ENCODE results near the gene DEFB113. TPM values are rescaled to one million over a fixed set of nuclear protein-coding genes. Genes with fewer than 3 reads are reported as not detected.

Gene DEFB113
- total RNA-seq, 1 experiment from 2014 or later, result not detected

DNA sequence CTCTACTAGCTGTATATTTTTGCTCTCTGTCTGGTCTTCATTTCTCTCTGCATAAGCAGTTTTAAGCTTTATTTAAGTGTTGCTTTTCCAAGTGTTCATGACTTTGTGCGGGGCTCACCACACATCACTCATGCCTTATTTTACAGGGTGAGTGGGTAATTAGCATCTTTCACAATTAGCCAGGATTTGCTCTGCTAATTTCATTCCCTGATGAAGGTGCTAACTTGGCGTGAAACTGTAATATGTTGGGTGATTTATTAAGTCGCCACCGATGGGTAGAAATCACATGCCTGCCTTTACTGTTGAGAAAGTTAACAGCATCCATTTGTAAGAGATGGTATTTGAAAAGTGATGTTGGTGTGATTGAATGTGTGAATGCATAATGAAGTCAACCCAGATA is 50.2 kb downstream of the DEFB113 start:
- no TSS peak for BruUV-seq (replicated peaks)
- Histone ChIP-seq H3K79me2 (ENCODE audit: insufficient read depth, low read length) (no peaks in the 10 kb centered on the region), H3K4me1 (ENCODE audit: control insufficient read depth in 1 of 2, insufficient read depth in 2 of 2, low read length in 2 of 2) (no peaks in the 10 kb centered on the region), H3K9me3 (ENCODE audit: control insufficient read depth in 1 of 2, insufficient read depth in 1 of 2, low read depth in 1 of 2, low read length in 2 of 2) (no peaks in the 10 kb centered on the region), H3K4me2 (ENCODE audit: low read length) (no peak overlapping the region), H2AFZ (ENCODE audit: low read depth, low read length, poor library complexity, severe bottlenecking) (no peak overlapping the region), H3K27ac (ENCODE audit: low read depth, low read length) (no peak overlapping the region), H3K36me3 (ENCODE audit: control insufficient read depth in 1 of 2, insufficient read depth in 2 of 2, low read length in 2 of 2) (no peaks in the 10 kb centered on the region), H3K9ac (ENCODE audit: low read length) (no peak overlapping the region), H3K9me2 (ENCODE audit: insufficient read depth) (no peaks in the 10 kb centered on the region), H3K27me3 (ENCODE audit: insufficient read depth, low read length) (no peaks in the 10 kb centered on the region), H4K20me1 (ENCODE audit: insufficient read depth) (no peaks in the 10 kb centered on the region), H3K4me3 (replicated peaks in 1 of 2; ENCODE audit: low read depth in 1 of 2, low read length in 2 of 2) (no peak overlapping the region)
- ChIA-PET RAD21 (ENCODE audit: low non-redundant PET in 1 of 2, low total read pairs in 2 of 2, uncharacterized antibody in 2 of 2, unreplicated experiment in 2 of 2) (no interaction called here), POLR2A (no interaction called here), CTCF (no interaction called here)
- TF ChIP-seq SIN3A (IDR thresholded peaks at IDR 0.05; ENCODE audit: low read depth), result no peak
- TF ChIP-seq SRF (IDR thresholded peaks at IDR 0.05; ENCODE audit: low read depth), result no peak
- TF ChIP-seq, protein P1, sequence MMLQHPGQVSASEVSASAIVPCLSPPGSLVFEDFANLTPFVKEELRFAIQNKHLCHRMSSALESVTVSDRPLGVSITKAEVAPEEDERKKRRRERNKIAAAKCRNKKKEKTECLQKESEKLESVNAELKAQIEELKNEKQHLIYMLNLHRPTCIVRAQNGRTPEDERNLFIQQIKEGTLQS (IDR thresholded peaks at IDR 0.05), result no peak
- ATAC-seq, result no peak
- DNase-seq (ENCODE audit: low read depth, low spot score), result no peak
- intact Hi-C loops (cut with micrococcal nuclease), result no loop called here

DNA sequence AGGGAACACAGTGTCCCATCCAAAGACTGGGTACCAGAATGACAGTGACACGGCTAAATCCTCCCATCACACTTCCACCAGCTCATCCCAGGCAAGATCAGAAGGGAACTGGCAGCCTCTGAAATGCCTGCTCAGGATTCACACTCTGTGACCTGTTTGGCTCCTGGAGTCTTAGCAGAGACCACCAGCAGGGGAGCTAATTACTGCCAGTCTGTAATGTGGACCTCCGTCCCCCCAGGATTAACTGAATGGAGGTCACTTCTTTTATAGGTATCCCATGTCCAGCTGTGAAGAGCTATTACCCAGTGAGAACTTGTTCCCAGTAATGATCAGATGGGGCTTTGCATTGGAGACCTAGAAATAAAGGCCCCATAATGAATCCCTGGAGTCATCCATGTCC is 50.6 kb downstream of the DEFB113 start:
- Histone ChIP-seq H3K9ac (ENCODE audit: low read length) (no peak overlapping the region), H3K27me3 (ENCODE audit: insufficient read depth, low read length) (no peaks in the 10 kb centered on the region), H4K20me1 (ENCODE audit: insufficient read depth) (no peaks in the 10 kb centered on the region), H3K9me3 (ENCODE audit: control insufficient read depth in 1 of 2, insufficient read depth in 1 of 2, low read depth in 1 of 2, low read length in 2 of 2) (no peaks in the 10 kb centered on the region), H3K4me3 (replicated peaks in 1 of 2; ENCODE audit: low read depth in 1 of 2, low read length in 2 of 2) (no peak overlapping the region), H3K79me2 (ENCODE audit: insufficient read depth, low read length) (no peaks in the 10 kb centered on the region), H2AFZ (ENCODE audit: low read depth, low read length, poor library complexity, severe bottlenecking) (no peak overlapping the region), H3K36me3 (ENCODE audit: control insufficient read depth in 1 of 2, insufficient read depth in 2 of 2, low read length in 2 of 2) (no peaks in the 10 kb centered on the region), H3K9me2 (ENCODE audit: insufficient read depth) (no peaks in the 10 kb centered on the region), H3K4me2 (ENCODE audit: low read length) (no peak overlapping the region), H3K4me1 (ENCODE audit: control insufficient read depth in 1 of 2, insufficient read depth in 2 of 2, low read length in 2 of 2) (no peaks in the 10 kb centered on the region), H3K27ac (ENCODE audit: low read depth, low read length) (no peak overlapping the region)
- TF ChIP-seq CBX3 (IDR thresholded peaks at IDR 0.05; ENCODE audit: low read depth) (no peak), POLR2AphosphoS5 (IDR thresholded peaks at IDR 0.05; ENCODE audit: low read depth, low read length) (no peak), EGR1 (IDR thresholded peaks at IDR 0.05; ENCODE audit: low read depth) (no peak), EZH2phosphoT487 (IDR thresholded peaks at IDR 0.05; ENCODE audit: borderline replicate concordance) (no peak)
- TF ChIP-seq, protein P2, sequence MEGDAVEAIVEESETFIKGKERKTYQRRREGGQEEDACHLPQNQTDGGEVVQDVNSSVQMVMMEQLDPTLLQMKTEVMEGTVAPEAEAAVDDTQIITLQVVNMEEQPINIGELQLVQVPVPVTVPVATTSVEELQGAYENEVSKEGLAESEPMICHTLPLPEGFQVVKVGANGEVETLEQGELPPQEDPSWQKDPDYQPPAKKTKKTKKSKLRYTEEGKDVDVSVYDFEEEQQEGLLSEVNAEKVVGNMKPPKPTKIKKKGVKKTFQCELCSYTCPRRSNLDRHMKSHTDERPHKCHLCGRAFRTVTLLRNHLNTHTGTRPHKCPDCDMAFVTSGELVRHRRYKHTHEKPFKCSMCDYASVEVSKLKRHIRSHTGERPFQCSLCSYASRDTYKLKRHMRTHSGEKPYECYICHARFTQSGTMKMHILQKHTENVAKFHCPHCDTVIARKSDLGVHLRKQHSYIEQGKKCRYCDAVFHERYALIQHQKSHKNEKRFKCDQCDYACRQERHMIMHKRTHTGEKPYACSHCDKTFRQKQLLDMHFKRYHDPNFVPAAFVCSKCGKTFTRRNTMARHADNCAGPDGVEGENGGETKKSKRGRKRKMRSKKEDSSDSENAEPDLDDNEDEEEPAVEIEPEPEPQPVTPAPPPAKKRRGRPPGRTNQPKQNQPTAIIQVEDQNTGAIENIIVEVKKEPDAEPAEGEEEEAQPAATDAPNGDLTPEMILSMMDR (IDR thresholded peaks at IDR 0.05 in 2 of 3, conservative IDR thresholded peaks at IDR 0.05 in 1 of 3; ENCODE audit: borderline replicate concordance in 1 of 3, insufficient read depth in 1 of 3, low read depth in 2 of 3, low read length in 2 of 3), result no peak; a peak in 1 of 6 replicates
- TF ChIP-seq, protein P3, sequence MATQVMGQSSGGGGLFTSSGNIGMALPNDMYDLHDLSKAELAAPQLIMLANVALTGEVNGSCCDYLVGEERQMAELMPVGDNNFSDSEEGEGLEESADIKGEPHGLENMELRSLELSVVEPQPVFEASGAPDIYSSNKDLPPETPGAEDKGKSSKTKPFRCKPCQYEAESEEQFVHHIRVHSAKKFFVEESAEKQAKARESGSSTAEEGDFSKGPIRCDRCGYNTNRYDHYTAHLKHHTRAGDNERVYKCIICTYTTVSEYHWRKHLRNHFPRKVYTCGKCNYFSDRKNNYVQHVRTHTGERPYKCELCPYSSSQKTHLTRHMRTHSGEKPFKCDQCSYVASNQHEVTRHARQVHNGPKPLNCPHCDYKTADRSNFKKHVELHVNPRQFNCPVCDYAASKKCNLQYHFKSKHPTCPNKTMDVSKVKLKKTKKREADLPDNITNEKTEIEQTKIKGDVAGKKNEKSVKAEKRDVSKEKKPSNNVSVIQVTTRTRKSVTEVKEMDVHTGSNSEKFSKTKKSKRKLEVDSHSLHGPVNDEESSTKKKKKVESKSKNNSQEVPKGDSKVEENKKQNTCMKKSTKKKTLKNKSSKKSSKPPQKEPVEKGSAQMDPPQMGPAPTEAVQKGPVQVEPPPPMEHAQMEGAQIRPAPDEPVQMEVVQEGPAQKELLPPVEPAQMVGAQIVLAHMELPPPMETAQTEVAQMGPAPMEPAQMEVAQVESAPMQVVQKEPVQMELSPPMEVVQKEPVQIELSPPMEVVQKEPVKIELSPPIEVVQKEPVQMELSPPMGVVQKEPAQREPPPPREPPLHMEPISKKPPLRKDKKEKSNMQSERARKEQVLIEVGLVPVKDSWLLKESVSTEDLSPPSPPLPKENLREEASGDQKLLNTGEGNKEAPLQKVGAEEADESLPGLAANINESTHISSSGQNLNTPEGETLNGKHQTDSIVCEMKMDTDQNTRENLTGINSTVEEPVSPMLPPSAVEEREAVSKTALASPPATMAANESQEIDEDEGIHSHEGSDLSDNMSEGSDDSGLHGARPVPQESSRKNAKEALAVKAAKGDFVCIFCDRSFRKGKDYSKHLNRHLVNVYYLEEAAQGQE (IDR thresholded peaks at IDR 0.05; ENCODE audit: low read depth), result no peak
- ChIA-PET RAD21 (ENCODE audit: low non-redundant PET in 1 of 2, low total read pairs in 2 of 2, uncharacterized antibody in 2 of 2, unreplicated experiment in 2 of 2) (no interaction called here), POLR2A (no interaction called here), CTCF (no interaction called here)
- no peak for DNase-seq (ENCODE audit: low read depth, low spot score)
- BruUV-seq (replicated peaks), result no TSS peak
- intact Hi-C loops (cut with micrococcal nuclease), result no loop called here
- no peak for ATAC-seq
